ENCODE data around the gene EIF4A3. TPM values are rescaled to one million over a fixed set of nuclear protein-coding genes. Genes with fewer than 3 reads are reported as not detected.

Gene EIF4A3
- total RNA-seq, 1 donor from 2014 or later: 459 TPM

Other genes with a start within 250 kb of the EIF4A3 start
- 30.4 and 257 TPM in 2 replicates for gene TBC1D16, start 111.3 kb downstream of the EIF4A3 start, total RNA-seq
- 1.4 and 23.4 TPM in 2 replicates for gene CCDC40, start 110.5 kb downstream of the EIF4A3 start, total RNA-seq
- gene GAA, start 45.5 kb downstream of the EIF4A3 start, total RNA-seq: 12.3 and 117 TPM in 2 replicates
- 0.05 TPM in 1 of 2 replicates, not detected in the other for gene CARD14, start 22.9 kb upstream of the EIF4A3 start, total RNA-seq
- gene SGSH, start 73.2 kb upstream of the EIF4A3 start, total RNA-seq: 4.0 and 30.1 TPM in 2 replicates
- gene SLC26A11, start 73.3 kb upstream of the EIF4A3 start, total RNA-seq: 4.0 and 26.0 TPM in 2 replicates
- 182 and 763 TPM in 2 replicates for gene RNF213, start 113.7 kb upstream of the EIF4A3 start, total RNA-seq

Measured in renal cortical epithelial cell (primary cell).